Fibroblast of lung (primary cell): ENCODE data around the gene ACTN1.

Experiments used
- EZH2 ChIP-seq: IDR thresholded peaks from 2 replicates; pipeline ENCODE4 v1.5.1; 2012; ENCODE audit warnings: low read length, control low read depth, mild to moderate bottlenecking; ENCODE audit errors: missing control alignments
- TF ChIP-seq, protein P1 (sequence below), 2 donors: IDR thresholded peaks in 1 of 2; conservative IDR thresholded peaks in 1 of 2; 1 replicate in 1 of 2; 2 replicates in 1 of 2; pipeline ENCODE4 v1.5.1; 2011 to 2012; ENCODE audit warnings: low read length in 2 of 2, control low read depth in 1 of 2, inconsistent platforms in 1 of 2, low read depth in 1 of 2, mild to moderate bottlenecking in 1 of 2

DNA sequence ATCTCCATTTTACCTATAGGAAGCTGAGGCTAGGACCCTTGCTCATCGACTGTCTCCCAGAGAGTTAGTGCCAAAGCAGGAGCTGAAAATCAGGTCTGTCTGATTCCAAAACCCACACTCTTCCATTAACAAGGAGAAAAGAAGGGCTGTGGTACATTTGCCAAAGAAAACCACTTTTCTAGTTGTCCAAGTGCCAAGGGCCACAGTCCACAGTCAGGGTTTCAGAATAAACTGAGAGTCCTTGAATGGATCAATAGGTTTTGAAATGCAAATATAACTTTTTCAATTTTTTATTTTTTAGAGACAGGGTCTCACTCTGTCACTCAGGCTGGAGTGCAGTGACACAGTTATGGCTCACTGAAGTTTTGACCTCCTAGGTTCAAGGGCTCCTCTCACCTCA lies 130.8 kb downstream of the ACTN1 start:
- TF ChIP-seq, protein P1, sequence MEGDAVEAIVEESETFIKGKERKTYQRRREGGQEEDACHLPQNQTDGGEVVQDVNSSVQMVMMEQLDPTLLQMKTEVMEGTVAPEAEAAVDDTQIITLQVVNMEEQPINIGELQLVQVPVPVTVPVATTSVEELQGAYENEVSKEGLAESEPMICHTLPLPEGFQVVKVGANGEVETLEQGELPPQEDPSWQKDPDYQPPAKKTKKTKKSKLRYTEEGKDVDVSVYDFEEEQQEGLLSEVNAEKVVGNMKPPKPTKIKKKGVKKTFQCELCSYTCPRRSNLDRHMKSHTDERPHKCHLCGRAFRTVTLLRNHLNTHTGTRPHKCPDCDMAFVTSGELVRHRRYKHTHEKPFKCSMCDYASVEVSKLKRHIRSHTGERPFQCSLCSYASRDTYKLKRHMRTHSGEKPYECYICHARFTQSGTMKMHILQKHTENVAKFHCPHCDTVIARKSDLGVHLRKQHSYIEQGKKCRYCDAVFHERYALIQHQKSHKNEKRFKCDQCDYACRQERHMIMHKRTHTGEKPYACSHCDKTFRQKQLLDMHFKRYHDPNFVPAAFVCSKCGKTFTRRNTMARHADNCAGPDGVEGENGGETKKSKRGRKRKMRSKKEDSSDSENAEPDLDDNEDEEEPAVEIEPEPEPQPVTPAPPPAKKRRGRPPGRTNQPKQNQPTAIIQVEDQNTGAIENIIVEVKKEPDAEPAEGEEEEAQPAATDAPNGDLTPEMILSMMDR (conservative IDR thresholded peaks at IDR 0.05 in 1 of 2, IDR thresholded peaks at IDR 0.05 in 1 of 2; ENCODE audit: low read depth in 1 of 2, low read length in 2 of 2) = no peak
- TF ChIP-seq EZH2 = no peak
